Astrocyte of the cerebellum (primary cell): Measurements from ENCODE around the gene EIF4A2.

Source experiments
- DNase-seq: peaks from one replicate; pipeline ENCODE4 v3.0.0-alpha.2; 2011; ENCODE audit warnings: low read depth
- H3K4me3 ChIP-seq: 2 replicates; pipeline ENCODE4 v1.5.1; 2011; ENCODE audit warnings: mild to moderate bottlenecking, low read depth, low read length, moderate library complexity
- CTCF ChIP-seq: IDR thresholded peaks from 2 replicates; pipeline ENCODE4 v1.5.1; 2012; ENCODE audit warnings: low read length, low read depth, moderate library complexity, mild to moderate bottlenecking; ENCODE audit errors: missing control alignments
- in situ Hi-C: cut with HindIII; loops from 2 replicates; pipeline ENCODE4 v1.10.0; 2017; ENCODE audit warnings: low sequenced_read_pairs

The EIF4A2 gene

GRCh38 chr3:186760897-186761447 is 22.4 kb upstream of the EIF4A2 start:
- DNase-seq, result no peak
- TF ChIP-seq CTCF, result no peak
- in situ Hi-C loops, result no loop called here

GRCh38 chr3:186772281-186772694 is 11.1 kb upstream of the EIF4A2 start:
- in situ Hi-C loops, result no loop called here
- no peak for TF ChIP-seq CTCF
- H3K4me3 ChIP-seq, result peak overlapping the region; percentile 32
- no peak for DNase-seq

More at GRCh38 chr3:186760897-186761447, 22.4 kb upstream of the EIF4A2 start:
- H3K4me3 ChIP-seq, result no peak overlapping the region

DNA sequence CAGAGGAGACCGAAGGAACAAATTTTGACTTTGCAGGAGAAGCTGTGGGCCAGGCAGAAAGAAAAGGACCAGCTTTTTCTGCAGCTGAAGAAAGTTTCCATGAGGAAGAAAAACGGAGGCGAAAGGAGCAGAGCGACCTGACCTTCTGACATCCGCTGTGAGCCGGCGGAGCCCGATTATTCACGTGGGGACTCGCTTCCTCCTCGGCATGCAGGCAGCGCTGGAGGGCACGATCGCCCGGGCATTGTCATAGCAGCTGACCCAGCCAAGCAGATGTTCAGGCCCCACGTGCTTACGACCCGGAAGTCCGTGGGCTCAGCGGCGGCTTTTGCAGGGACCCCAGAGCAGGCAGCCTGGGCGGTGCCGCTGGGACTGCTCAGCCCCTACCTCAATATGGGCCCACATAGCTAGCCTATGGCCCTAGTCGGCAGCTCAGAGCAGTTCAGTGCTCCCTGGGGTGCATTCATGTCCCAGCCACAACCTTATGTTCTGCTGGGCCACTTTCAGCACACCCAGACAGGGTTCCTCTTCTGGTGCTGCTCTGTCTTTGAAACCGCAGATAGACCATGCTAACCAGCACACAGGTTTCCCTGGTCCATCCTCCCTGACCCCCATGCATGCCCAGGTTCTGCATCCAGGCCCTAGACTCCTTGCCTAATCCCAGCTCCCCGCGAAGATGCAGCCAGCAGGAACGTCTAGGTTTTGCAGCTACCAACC is 10.5 kb upstream of the EIF4A2 start:
- DNase-seq, result no peak
- H3K4me3 ChIP-seq, result peak overlapping the region; percentile 32
- no peak for TF ChIP-seq CTCF
- in situ Hi-C loops, result no loop called here

DNA sequence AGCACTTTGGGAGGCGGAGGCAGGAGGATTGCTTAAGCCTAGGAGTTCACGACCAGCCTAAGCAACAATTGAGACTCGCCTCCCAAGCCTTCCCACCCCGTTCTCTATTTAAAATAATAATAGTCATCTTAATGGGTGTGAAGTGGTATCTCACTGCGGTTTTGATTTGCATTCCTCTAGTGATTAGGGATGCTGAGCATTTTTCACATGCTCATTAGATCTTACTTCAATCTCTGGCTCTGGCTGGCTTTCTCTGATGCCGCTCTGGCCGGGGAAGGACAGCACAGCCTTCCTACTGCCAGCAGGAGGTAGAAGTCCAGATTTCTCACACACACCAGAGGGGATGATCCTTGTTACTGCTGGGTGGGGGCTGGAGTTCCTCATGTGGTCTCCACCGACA is 7.4 kb upstream of the EIF4A2 start:
- TF ChIP-seq CTCF, result peak; percentile 10
- DNase-seq, result no peak
- in situ Hi-C loops, result no loop called here
- no peak overlapping the region for H3K4me3 ChIP-seq

GRCh38 chr3:186779204-186779603 is 4.2 kb upstream of the EIF4A2 start:
- in situ Hi-C loops, result no loop called here
- TF ChIP-seq CTCF, result no peak

DNA sequence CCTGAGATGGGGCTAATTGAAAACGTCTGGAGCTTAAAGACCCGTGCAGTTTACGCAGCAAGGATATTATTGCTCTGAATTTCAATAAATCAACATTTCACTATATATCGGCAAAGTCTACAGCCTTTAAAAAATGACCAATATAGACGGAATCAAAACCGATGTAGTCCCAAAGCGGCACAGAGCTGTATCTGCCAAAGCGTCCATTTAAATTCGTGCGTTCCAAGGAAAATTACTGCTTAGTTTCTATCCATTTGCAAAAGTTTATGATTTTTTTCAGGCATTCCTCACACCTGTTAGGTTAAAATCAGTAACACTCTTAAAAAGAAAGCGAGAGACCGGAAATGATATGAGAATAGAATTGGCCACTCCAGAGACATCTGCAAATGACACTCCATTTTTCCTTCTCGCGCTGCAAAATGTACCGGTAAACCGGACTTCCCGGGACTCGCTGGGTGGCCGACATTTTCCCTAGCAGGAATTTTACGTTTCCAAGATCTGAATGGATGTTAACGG is 777 bp upstream of the EIF4A2 start:
- in situ Hi-C loops, result no loop called here
- no peak for DNase-seq
- H3K4me3 ChIP-seq, result peak overlapping the region; percentile 100
- no peak for TF ChIP-seq CTCF

More at GRCh38 chr3:186779204-186779603, 4.2 kb upstream of the EIF4A2 start:
- no peak for DNase-seq
- H3K4me3 ChIP-seq, result no peak overlapping the region
